H1 (cell line): ENCODE results near the gene SNCAIP.

Experiments used
- EP300 ChIP-seq, 2 experiments: IDR thresholded peaks; 1 replicate in 1 of 2; 2 replicates in 1 of 2; pipeline ENCODE4 v1.6.1; 2011 to 2012; ENCODE audit warnings: low read depth in 2 of 2, low read length in 2 of 2, mild to moderate bottlenecking in 2 of 2, borderline replicate concordance in 1 of 2, inconsistent platforms in 1 of 2, moderate library complexity in 1 of 2
- MAX ChIP-seq: IDR thresholded peaks from 2 replicates; pipeline ENCODE4 v1.6.1; 2012; ENCODE audit warnings: inconsistent platforms
- RFX5 ChIP-seq: IDR thresholded peaks from 2 replicates; pipeline ENCODE4 v1.6.1; 2011; ENCODE audit warnings: low read depth, low read length, improper control_type of control experiment, borderline replicate concordance

GRCh38 chr5:122445070-122445469 lies 133.0 kb downstream of the SNCAIP start:
- TF ChIP-seq RFX5, result no peak
- no peak for TF ChIP-seq EP300 (IDR thresholded peaks at IDR 0.05; ENCODE audit: borderline replicate concordance in 1 of 2, low read depth in 2 of 2, low read length in 2 of 2)
- no peak for TF ChIP-seq MAX
